ENCODE data around the gene HOXA5. TPM values are rescaled to one million over a fixed set of nuclear protein-coding genes. Genes with fewer than 3 reads are reported as not detected.

Gene HOXA5
- total and polyA plus RNA-seq, 2 donors (not counting 1 experiment from before 2014, with no cell fraction given): 18.3 to 35.6 TPM

DNA sequence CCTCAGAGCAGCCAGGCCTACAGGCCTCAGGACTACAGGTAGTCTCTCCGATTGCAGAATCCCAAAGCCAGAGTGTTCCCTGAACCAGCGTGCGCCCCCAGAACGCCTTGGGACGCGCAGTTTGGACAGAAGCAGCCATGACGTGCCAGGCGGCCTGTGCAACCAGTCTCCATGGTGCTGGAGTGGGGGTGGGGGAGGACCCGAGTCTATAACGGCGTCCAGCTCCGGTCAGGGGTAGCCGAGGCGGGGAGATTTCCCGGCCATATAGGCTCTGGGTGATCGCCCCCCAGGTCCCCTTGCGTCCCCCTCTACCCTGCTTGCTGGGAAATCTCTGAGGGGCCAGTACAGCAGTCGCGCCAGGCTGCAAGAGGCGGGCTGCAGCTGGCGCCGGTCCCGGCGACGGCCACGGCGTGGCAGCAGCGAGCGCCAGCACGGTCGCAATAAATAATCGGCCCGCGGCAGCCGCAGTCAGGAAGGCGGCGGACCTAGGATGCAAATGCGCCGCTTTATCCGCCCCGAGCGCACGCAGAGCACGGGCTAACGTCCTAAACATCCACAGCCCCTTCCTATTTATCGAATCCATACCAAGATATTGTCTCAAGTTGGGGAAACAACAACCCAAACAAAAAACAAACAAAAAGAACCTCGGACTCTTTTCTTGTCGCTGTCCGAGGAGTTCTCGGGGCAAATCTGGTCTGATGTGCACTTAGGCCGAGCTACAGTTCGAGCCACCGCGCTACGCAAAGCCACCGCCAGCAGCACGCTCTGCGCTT lies 7.3 kb upstream of the HOXA5 start:
- H3K4me3 ChIP-seq (replicated peaks in 1 of 4; ENCODE audit: control extremely low read depth in 1 of 4, insufficient read depth in 1 of 4, low read depth in 3 of 4, low read length in 4 of 4): peak overlapping the region; percentile 42 to 61 (median 49)
- peak overlapping the region; percentile 81 for H3K27ac ChIP-seq (ENCODE audit: insufficient read depth, low read length)
- peak; percentile 47 to 87 for DNase-seq (ENCODE audit: low read depth in 2 of 2)
- peak overlapping the region; percentile 55 for H2AFZ ChIP-seq (ENCODE audit: low read length)
- H3K4me1 ChIP-seq (ENCODE audit: control insufficient read depth, extremely low read depth, insufficient read depth, low read length): peaks cover 25% of the 10 kb centered on the region
- TF ChIP-seq, protein P1, sequence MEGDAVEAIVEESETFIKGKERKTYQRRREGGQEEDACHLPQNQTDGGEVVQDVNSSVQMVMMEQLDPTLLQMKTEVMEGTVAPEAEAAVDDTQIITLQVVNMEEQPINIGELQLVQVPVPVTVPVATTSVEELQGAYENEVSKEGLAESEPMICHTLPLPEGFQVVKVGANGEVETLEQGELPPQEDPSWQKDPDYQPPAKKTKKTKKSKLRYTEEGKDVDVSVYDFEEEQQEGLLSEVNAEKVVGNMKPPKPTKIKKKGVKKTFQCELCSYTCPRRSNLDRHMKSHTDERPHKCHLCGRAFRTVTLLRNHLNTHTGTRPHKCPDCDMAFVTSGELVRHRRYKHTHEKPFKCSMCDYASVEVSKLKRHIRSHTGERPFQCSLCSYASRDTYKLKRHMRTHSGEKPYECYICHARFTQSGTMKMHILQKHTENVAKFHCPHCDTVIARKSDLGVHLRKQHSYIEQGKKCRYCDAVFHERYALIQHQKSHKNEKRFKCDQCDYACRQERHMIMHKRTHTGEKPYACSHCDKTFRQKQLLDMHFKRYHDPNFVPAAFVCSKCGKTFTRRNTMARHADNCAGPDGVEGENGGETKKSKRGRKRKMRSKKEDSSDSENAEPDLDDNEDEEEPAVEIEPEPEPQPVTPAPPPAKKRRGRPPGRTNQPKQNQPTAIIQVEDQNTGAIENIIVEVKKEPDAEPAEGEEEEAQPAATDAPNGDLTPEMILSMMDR (conservative IDR thresholded peaks at IDR 0.05 in 1 of 2, IDR thresholded peaks at IDR 0.05 in 1 of 2; ENCODE audit: low read depth in 1 of 2, low read length in 2 of 2): peak; percentile 63 to 64
- TF ChIP-seq EZH2 (IDR thresholded peaks at IDR 0.05; ENCODE audit: low read length, missing control alignments): no peak
- H3K9ac ChIP-seq (ENCODE audit: insufficient read depth, low read length): peak overlapping the region; percentile 64
- no peaks in the 10 kb centered on the region for H4K20me1 ChIP-seq (ENCODE audit: control insufficient read depth, extremely low read depth, insufficient read depth, low read length)
- H3K79me2 ChIP-seq (ENCODE audit: control insufficient read depth, insufficient read depth, low read length): peaks cover 57% of the 10 kb centered on the region
- H3K27me3 ChIP-seq (ENCODE audit: control insufficient read depth, insufficient read depth, low read length): no peaks in the 10 kb centered on the region
- no peaks in the 10 kb centered on the region for H3K9me3 ChIP-seq (ENCODE audit: control insufficient read depth, insufficient read depth, low read depth, low read length)
- H3K36me3 ChIP-seq (ENCODE audit: control insufficient read depth, insufficient read depth, low read length): no peaks in the 10 kb centered on the region
- H3K4me2 ChIP-seq (ENCODE audit: extremely low read depth, insufficient read depth, low read length): peak overlapping the region; percentile 90

GRCh38 chr7:27149842-27150567 lies 6.5 kb upstream of the HOXA5 start:
- H3K27ac ChIP-seq (ENCODE audit: insufficient read depth, low read length): peak overlapping the region; percentile 81
- no peak for DNase-seq (ENCODE audit: low read depth in 2 of 2)
- peaks cover 22% of the 10 kb centered on the region for H3K4me1 ChIP-seq (ENCODE audit: control insufficient read depth, extremely low read depth, insufficient read depth, low read length)
- no peaks in the 10 kb centered on the region for H3K9me3 ChIP-seq (ENCODE audit: control insufficient read depth, insufficient read depth, low read depth, low read length)
- TF ChIP-seq EZH2 (IDR thresholded peaks at IDR 0.05; ENCODE audit: low read length, missing control alignments): no peak
- TF ChIP-seq, protein P1 (conservative IDR thresholded peaks at IDR 0.05 in 1 of 2, IDR thresholded peaks at IDR 0.05 in 1 of 2; ENCODE audit: low read depth in 1 of 2, low read length in 2 of 2): no peak
- no peaks in the 10 kb centered on the region for H4K20me1 ChIP-seq (ENCODE audit: control insufficient read depth, extremely low read depth, insufficient read depth, low read length)
- peak overlapping the region; percentile 28 for H2AFZ ChIP-seq (ENCODE audit: low read length)
- peak overlapping the region; percentile 90 for H3K4me2 ChIP-seq (ENCODE audit: extremely low read depth, insufficient read depth, low read length)
- peaks cover 65% of the 10 kb centered on the region for H3K79me2 ChIP-seq (ENCODE audit: control insufficient read depth, insufficient read depth, low read length)
- no peaks in the 10 kb centered on the region for H3K27me3 ChIP-seq (ENCODE audit: control insufficient read depth, insufficient read depth, low read length)
- peak overlapping the region; percentile 42 to 61 (median 49) for H3K4me3 ChIP-seq (replicated peaks in 1 of 4; ENCODE audit: control extremely low read depth in 1 of 4, insufficient read depth in 1 of 4, low read depth in 3 of 4, low read length in 4 of 4)
- peak overlapping the region; percentile 64 for H3K9ac ChIP-seq (ENCODE audit: insufficient read depth, low read length)
- H3K36me3 ChIP-seq (ENCODE audit: control insufficient read depth, insufficient read depth, low read length): no peaks in the 10 kb centered on the region

Measured in fibroblast of lung (primary cell).